ENCODE results near the gene ATP6V1E1.

ATP6V1E1 gene

GRCh38 chr22:17638432-17639246 is 10.1 kb upstream of the ATP6V1E1 start, which contains the start of gene BCL2L13 (continued):
- TF ChIP-seq ZNF621 (tag by site-specific recombination; IDR thresholded peaks at IDR 0.05): no peak
- no peak for TF ChIP-seq ZNF426 (tag by site-specific recombination; IDR thresholded peaks at IDR 0.05)
- TF ChIP-seq ZNF324 (tag by site-specific recombination; IDR thresholded peaks at IDR 0.05): peak; percentile 53; the same call in 1 of the 2 replicates
- peak; percentile 57; the same call in 1 of the 2 replicates for TF ChIP-seq PATZ1 (tag by site-specific recombination; IDR thresholded peaks at IDR 0.05)
- TF ChIP-seq ZNF394 (tag by site-specific recombination; IDR thresholded peaks at IDR 0.05; ENCODE audit: borderline replicate concordance): no peak
- no peak for TF ChIP-seq ZNF423 (tag by site-specific recombination; IDR thresholded peaks at IDR 0.05)
- TF ChIP-seq ZNF837 (tag by site-specific recombination; IDR thresholded peaks at IDR 0.05): peak; percentile 71; the same call in 1 of the 2 replicates
- TF ChIP-seq ZNF121 (tag by site-specific recombination; IDR thresholded peaks at IDR 0.05): no peak
- no peak for TF ChIP-seq ZNF791 (tag by site-specific recombination; IDR thresholded peaks at IDR 0.05)
- TF ChIP-seq ZNF785 (tag by site-specific recombination; IDR thresholded peaks at IDR 0.05): 0 out of 2 replicates have a peak, but pooled peaks have one; percentile 11
- peak; percentile 28; the same call in 1 of the 2 replicates for TF ChIP-seq ZNF366 (tag by site-specific recombination; conservative IDR thresholded peaks at IDR 0.05)
- TF ChIP-seq ZNF677 (tag by site-specific recombination; IDR thresholded peaks at IDR 0.05): no peak
- 0 out of 2 replicates have a peak, but pooled peaks have one; percentile 23 for TF ChIP-seq ZNF610 (tag by site-specific recombination; IDR thresholded peaks at IDR 0.05; ENCODE audit: borderline replicate concordance)
- no peak for TF ChIP-seq SETDB1 (IDR thresholded peaks at IDR 0.05; ENCODE audit: insufficient read length, low read length)
- TF ChIP-seq OVOL3 (tag by site-specific recombination; IDR thresholded peaks at IDR 0.05): 0 out of 2 replicates have a peak, but pooled peaks have one; percentile 15
- peak; percentile 91 for TF ChIP-seq ATF2 (tag by site-specific recombination; IDR thresholded peaks at IDR 0.05; ENCODE audit: low read depth)
- no peak for TF ChIP-seq ZNF596 (tag by site-specific recombination; IDR thresholded peaks at IDR 0.05)
- peak; percentile 91 for TF ChIP-seq ZNF580 (tag by site-specific recombination; IDR thresholded peaks at IDR 0.05)
- TF ChIP-seq GLIS2 (tag by site-specific recombination; IDR thresholded peaks at IDR 0.05): peak; percentile 40
- TF ChIP-seq ZNF341 (tag by site-specific recombination; IDR thresholded peaks at IDR 0.05; ENCODE audit: low read depth): peak; percentile 86
- peak; percentile 66; the same call in 1 of the 2 replicates for TF ChIP-seq ZNF792 (tag by site-specific recombination; IDR thresholded peaks at IDR 0.05)
- TF ChIP-seq MEIS1 (CRISPR knock-in tag; IDR thresholded peaks at IDR 0.05; ENCODE audit: borderline replicate concordance): no peak
- TF ChIP-seq SP3 (tag by site-specific recombination; IDR thresholded peaks at IDR 0.05): peak; percentile 68
- no peak for TF ChIP-seq ZNF645 (tag by site-specific recombination; IDR thresholded peaks at IDR 0.05)
- 0 out of 2 replicates have a peak, but pooled peaks have one; percentile 32 for TF ChIP-seq HOXC10 (CRISPR knock-in tag; IDR thresholded peaks at IDR 0.05)
- TF ChIP-seq ZNF777 (tag by site-specific recombination; IDR thresholded peaks at IDR 0.05; ENCODE audit: borderline replicate concordance): peak; percentile 74; the same call in 1 of the 2 replicates
- no peak; the same call in 1 of the 2 replicates for TF ChIP-seq ELK4 (IDR thresholded peaks at IDR 0.05; ENCODE audit: borderline replicate concordance, low read depth, low read length)
- peak; percentile 41; the same call in 1 of the 2 replicates for TF ChIP-seq ZNF843 (tag by site-specific recombination; IDR thresholded peaks at IDR 0.05)
- no peak for TF ChIP-seq ZNF354C (tag by site-specific recombination; IDR thresholded peaks at IDR 0.05; ENCODE audit: borderline replicate concordance, low read depth)
- peak; percentile 40; the same call in 1 of the 2 replicates for TF ChIP-seq INSM2 (tag by site-specific recombination; IDR thresholded peaks at IDR 0.05)
- TF ChIP-seq ZNF548 (tag by site-specific recombination; IDR thresholded peaks at IDR 0.05): no peak
- peak; percentile 69; the same call in 1 of the 2 replicates for TF ChIP-seq ZFP37 (tag by site-specific recombination; IDR thresholded peaks at IDR 0.05)
